GM12878 (cell line): ENCODE measurements around the gene CGB5. TPM values are rescaled to one million over a fixed set of nuclear protein-coding genes. Genes with fewer than 3 reads are reported as not detected.

Experiments used
- ATF7 ChIP-seq: fragments of 450-650 bp; IDR thresholded peaks from 2 replicates; pipeline ENCODE4 v1.6.1; 2016; ENCODE audit warnings: low read depth, mild to moderate bottlenecking
- BACH1 ChIP-seq: fragments of 450-650 bp; IDR thresholded peaks from 2 replicates; pipeline ENCODE4 v1.6.1; 2017; ENCODE audit warnings: mild to moderate bottlenecking, borderline replicate concordance
- CBX3 ChIP-seq: fragments of 200-600 bp; sonication (generic); IDR thresholded peaks from 2 replicates; pipeline ENCODE4 v1.6.1; 2016; ENCODE audit warnings: low read depth, borderline replicate concordance
- CREB1 ChIP-seq: IDR thresholded peaks from 2 replicates; pipeline ENCODE4 v1.6.1; 2012; ENCODE audit warnings: low read depth, mild to moderate bottlenecking, inconsistent platforms
- DPF2 ChIP-seq: fragments of 450-650 bp; IDR thresholded peaks from 2 replicates; pipeline ENCODE4 v1.6.1; 2017; ENCODE audit warnings: mild to moderate bottlenecking
- HDGF ChIP-seq: fragments of 450-650 bp; IDR thresholded peaks from 2 replicates; pipeline ENCODE4 v1.6.1; 2016; ENCODE audit warnings: antibody characterized with exemption
- IRF4 ChIP-seq: IDR thresholded peaks from 2 replicates; pipeline ENCODE4 v1.6.1; 2011; ENCODE audit warnings: low read depth, low read length
- MXI1 ChIP-seq: fragments of 150-350 bp; IDR thresholded peaks from 2 replicates; pipeline ENCODE4 v1.6.1; 2011; ENCODE audit warnings: low read depth, mild to moderate bottlenecking, inconsistent platforms, low read length, improper control_type of control experiment
- NR2C2 ChIP-seq: IDR thresholded peaks from 2 replicates; pipeline ENCODE4 v1.6.1; 2011; ENCODE audit warnings: borderline replicate concordance, low read depth; ENCODE audit not compliant: control insufficient read depth, insufficient read length
- PAX5 ChIP-seq: IDR thresholded peaks from 2 replicates; pipeline ENCODE4 v1.6.1; 2011; ENCODE audit warnings: low read depth, low read length, borderline replicate concordance
- POLR2AphosphoS2 ChIP-seq: IDR thresholded peaks from 2 replicates; pipeline ENCODE4 v1.6.1; 2011; ENCODE audit warnings: low read depth, mild to moderate bottlenecking, low read length, improper control_type of control experiment, moderate library complexity
- RAD21 ChIP-seq: IDR thresholded peaks from 2 replicates; pipeline ENCODE4 v1.6.1; 2011; ENCODE audit warnings: mild to moderate bottlenecking, low read depth, low read length, moderate library complexity; ENCODE audit not compliant: insufficient read depth
- RAD51 ChIP-seq: fragments of 450-650 bp; IDR thresholded peaks from 2 replicates; pipeline ENCODE4 v1.6.1; 2016; ENCODE audit warnings: moderate library complexity, mild to moderate bottlenecking, inconsistent platforms
- SKIL ChIP-seq: fragments of 450-650 bp; IDR thresholded peaks from 2 replicates; pipeline ENCODE4 v1.6.1; 2017; ENCODE audit warnings: mild to moderate bottlenecking, low read depth, inconsistent platforms; ENCODE audit not compliant: poor library complexity, severe bottlenecking
- SMAD5 ChIP-seq: IDR thresholded peaks from 2 replicates; pipeline ENCODE4 v1.6.1; 2016; ENCODE audit warnings: antibody characterized with exemption, low read depth
- SP1 ChIP-seq: IDR thresholded peaks from one replicate; pipeline ENCODE4 v1.6.1; 2011; ENCODE audit warnings: low read depth, low read length
- SREBF2 ChIP-seq: IDR thresholded peaks from 2 replicates; pipeline ENCODE4 v1.6.1; 2012; ENCODE audit warnings: mild to moderate bottlenecking, low read length
- TAF1 ChIP-seq: IDR thresholded peaks from 2 replicates; pipeline ENCODE4 v1.6.1; 2011; ENCODE audit warnings: mild to moderate bottlenecking, low read depth, low read length, borderline replicate concordance
- TCF12 ChIP-seq: IDR thresholded peaks from 2 replicates; pipeline ENCODE4 v1.6.1; 2011; ENCODE audit warnings: low read depth, mild to moderate bottlenecking, low read length
- TCF7 ChIP-seq: IDR thresholded peaks from 2 replicates; pipeline ENCODE4 v1.6.1; 2014; ENCODE audit warnings: antibody characterized with exemption, borderline replicate concordance
- ZZZ3 ChIP-seq: IDR thresholded peaks from 2 replicates; pipeline ENCODE4 v1.6.1; 2011; ENCODE audit warnings: low read depth; ENCODE audit not compliant: control insufficient read depth, insufficient read length
- polyA plus RNA-seq, 11 experiments: library from polyadenylated mRNA; depleted of rRNA in 4 of 11; unstranded in 6 of 11; stranded (reverse) in 5 of 11; fragments of >200 nt; fragmentation: Nextera tagmentation in 4 of 11; fragmentation: Illumina TruSeq in 1 of 11; extraction: Ambion mirVana in 4 of 11; extraction: Trizol in 1 of 11; gene quantifications; 1 replicate in 1 of 11; 2 replicates in 10 of 11; pipeline versions ENCODE4 v1.2.1 to v1.2.3, GENCODE V29; 2011 to 2016; ENCODE audit warnings: inconsistent platforms in 2 of 11, missing spikeins in 2 of 11, low read depth in 1 of 11
- total RNA-seq, 4 experiments: library from RNA; depleted of rRNA in 3 of 4; stranded (reverse); fragments of >200 nt in 3 of 4; fragmentation: Illumina TruSeq in 1 of 4; extraction: Trizol in 1 of 4; gene quantifications; 2 replicates each; pipeline versions ENCODE4 v1.2.1 to v1.2.3, GENCODE V29; 2013 to 2021
- TF ChIP-seq, protein P1 (sequence below): fragments of 450-650 bp; IDR thresholded peaks from 2 replicates; pipeline ENCODE4 v1.6.1; 2017; ENCODE audit warnings: mild to moderate bottlenecking, moderate library complexity
- TF ChIP-seq, protein P2 (sequence below): fragments of 150-350 bp; IDR thresholded peaks from 2 replicates; pipeline ENCODE4 v1.6.1; 2014; ENCODE audit warnings: mild to moderate bottlenecking, low read depth, low read length
- TF ChIP-seq, protein P3 (sequence below): IDR thresholded peaks from 2 replicates; pipeline ENCODE4 v1.6.1; 2011; ENCODE audit warnings: mild to moderate bottlenecking, low read depth, low read length, moderate library complexity; ENCODE audit not compliant: insufficient replicate concordance

The CGB5 gene
- total and polyA plus RNA-seq, 10 of the 15 experiments (the other 5 are each of a cell fraction or from before 2014, with no cell fraction given): not detected

DNA sequence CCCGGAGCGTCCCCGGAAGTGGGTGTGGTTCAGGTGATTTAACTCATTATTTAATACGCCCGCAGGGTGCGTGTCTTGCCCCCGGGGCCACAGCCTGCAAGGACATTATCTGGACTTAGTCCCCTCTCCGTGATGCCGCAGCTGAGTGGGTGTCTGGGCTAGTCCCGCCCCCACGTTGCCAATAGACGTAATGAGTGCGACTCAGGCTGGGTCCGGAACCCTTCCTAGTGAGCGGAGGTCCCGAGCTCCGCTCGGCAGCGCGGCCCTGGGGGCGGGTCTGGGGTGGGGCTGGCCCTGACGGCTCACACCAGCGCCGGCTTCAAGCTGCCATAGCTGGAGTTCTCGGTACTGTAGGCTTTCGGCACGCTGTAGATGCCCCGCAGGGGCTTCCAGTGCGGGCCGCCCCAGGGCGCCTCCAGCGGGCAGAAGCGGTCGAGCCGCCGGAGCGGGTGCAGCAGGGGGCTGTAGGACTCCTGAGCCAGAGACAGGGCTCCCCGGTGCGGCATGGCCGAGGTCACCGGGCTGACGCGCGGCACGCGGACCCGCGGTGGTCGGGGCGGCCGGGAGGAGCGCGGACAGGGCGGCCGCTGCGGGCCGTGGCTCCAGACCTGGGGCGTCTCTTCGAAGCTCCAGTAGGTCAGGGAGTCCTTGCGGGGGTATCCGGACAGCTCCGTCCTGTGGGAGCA lies 25.8 kb upstream of the CGB5 start (continued):
- TF ChIP-seq, protein P1, sequence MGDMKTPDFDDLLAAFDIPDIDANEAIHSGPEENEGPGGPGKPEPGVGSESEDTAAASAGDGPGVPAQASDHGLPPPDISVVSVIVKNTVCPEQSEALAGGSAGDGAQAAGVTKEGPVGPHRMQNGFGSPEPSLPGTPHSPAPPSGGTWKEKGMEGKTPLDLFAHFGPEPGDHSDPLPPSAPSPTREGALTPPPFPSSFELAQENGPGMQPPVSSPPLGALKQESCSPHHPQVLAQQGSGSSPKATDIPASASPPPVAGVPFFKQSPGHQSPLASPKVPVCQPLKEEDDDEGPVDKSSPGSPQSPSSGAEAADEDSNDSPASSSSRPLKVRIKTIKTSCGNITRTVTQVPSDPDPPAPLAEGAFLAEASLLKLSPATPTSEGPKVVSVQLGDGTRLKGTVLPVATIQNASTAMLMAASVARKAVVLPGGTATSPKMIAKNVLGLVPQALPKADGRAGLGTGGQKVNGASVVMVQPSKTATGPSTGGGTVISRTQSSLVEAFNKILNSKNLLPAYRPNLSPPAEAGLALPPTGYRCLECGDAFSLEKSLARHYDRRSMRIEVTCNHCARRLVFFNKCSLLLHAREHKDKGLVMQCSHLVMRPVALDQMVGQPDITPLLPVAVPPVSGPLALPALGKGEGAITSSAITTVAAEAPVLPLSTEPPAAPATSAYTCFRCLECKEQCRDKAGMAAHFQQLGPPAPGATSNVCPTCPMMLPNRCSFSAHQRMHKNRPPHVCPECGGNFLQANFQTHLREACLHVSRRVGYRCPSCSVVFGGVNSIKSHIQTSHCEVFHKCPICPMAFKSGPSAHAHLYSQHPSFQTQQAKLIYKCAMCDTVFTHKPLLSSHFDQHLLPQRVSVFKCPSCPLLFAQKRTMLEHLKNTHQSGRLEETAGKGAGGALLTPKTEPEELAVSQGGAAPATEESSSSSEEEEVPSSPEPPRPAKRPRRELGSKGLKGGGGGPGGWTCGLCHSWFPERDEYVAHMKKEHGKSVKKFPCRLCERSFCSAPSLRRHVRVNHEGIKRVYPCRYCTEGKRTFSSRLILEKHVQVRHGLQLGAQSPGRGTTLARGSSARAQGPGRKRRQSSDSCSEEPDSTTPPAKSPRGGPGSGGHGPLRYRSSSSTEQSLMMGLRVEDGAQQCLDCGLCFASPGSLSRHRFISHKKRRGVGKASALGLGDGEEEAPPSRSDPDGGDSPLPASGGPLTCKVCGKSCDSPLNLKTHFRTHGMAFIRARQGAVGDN: no peak
- TF ChIP-seq SMAD5: no peak
- TF ChIP-seq, protein P2, sequence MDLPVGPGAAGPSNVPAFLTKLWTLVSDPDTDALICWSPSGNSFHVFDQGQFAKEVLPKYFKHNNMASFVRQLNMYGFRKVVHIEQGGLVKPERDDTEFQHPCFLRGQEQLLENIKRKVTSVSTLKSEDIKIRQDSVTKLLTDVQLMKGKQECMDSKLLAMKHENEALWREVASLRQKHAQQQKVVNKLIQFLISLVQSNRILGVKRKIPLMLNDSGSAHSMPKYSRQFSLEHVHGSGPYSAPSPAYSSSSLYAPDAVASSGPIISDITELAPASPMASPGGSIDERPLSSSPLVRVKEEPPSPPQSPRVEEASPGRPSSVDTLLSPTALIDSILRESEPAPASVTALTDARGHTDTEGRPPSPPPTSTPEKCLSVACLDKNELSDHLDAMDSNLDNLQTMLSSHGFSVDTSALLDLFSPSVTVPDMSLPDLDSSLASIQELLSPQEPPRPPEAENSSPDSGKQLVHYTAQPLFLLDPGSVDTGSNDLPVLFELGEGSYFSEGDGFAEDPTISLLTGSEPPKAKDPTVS: no peak
- TF ChIP-seq HDGF: no peak
- no peak for TF ChIP-seq POLR2AphosphoS2
- no peak for TF ChIP-seq ATF7
- TF ChIP-seq IRF4: no peak
- TF ChIP-seq SP1: no peak
- no peak for TF ChIP-seq PAX5
- TF ChIP-seq SKIL: no peak
- TF ChIP-seq CREB1: peak; percentile 76
- no peak for TF ChIP-seq TAF1
- TF ChIP-seq RAD51: no peak
- no peak for TF ChIP-seq CBX3
- TF ChIP-seq, protein P3, sequence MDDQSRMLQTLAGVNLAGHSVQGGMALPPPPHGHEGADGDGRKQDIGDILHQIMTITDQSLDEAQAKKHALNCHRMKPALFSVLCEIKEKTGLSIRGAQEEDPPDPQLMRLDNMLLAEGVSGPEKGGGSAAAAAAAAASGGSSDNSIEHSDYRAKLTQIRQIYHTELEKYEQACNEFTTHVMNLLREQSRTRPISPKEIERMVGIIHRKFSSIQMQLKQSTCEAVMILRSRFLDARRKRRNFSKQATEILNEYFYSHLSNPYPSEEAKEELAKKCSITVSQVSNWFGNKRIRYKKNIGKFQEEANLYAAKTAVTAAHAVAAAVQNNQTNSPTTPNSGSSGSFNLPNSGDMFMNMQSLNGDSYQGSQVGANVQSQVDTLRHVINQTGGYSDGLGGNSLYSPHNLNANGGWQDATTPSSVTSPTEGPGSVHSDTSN: no peak
- no peak for TF ChIP-seq BACH1
- no peak for TF ChIP-seq ZZZ3
- TF ChIP-seq DPF2: no peak
- TF ChIP-seq MXI1: peak; percentile 20; the same call in 1 of the 2 replicates
- no peak for TF ChIP-seq SREBF2
- TF ChIP-seq NR2C2: no peak
- no peak for TF ChIP-seq TCF12
- 0 out of 2 replicates have a peak, but pooled peaks have one; percentile 14 for TF ChIP-seq RAD21
- no peak for TF ChIP-seq TCF7
